GM10248 (cell line): Measurements from ENCODE around the gene KRTDAP.

Experiments
- CTCF ChIA-PET: fragments of 300-600 bp; sonication (Branson Sonifier 250); formaldehyde crosslinking; extraction: SDS; loops from one replicate; lab custom pipeline; 2021; ENCODE audit warnings: antibody characterized with exemption; lab: Yijun Ruan, JAX
- POLR2A ChIA-PET: fragments of 350-650 bp; sonication (Branson Sonifier 250); formaldehyde crosslinking; extraction: SDS; loops from one replicate; lab custom pipeline; 2020; ENCODE audit warnings: antibody characterized with exemption; lab: Yijun Ruan, JAX
- DNase-seq: peaks from one replicate; pipeline ENCODE4 v3.0.0; 2012; ENCODE audit errors: extremely low spot score
- CTCF ChIP-seq: IDR thresholded peaks from 2 replicates; pipeline ENCODE4 v1.5.1; 2012; ENCODE audit warnings: mild to moderate bottlenecking, low read depth; ENCODE audit errors: extremely low read depth, missing control alignments, control extremely low read depth

KRTDAP gene

GRCh38 chr19:35490364-35490763 lies at the start of gene KRTDAP:
Gene KRTDAP (minus strand): TSS chr19:35490464. CDS start chr19:35490442, 22 bp downstream.
- no peak for TF ChIP-seq CTCF
- DNase-seq: no peak
- POLR2A ChIA-PET: interaction anchor here (1.0 kb wide), 1 partner anchor 20 kb away, joined by 3 read pairs; no protein-coding TSS in a partner anchor
- CTCF ChIA-PET: interaction anchor here (0.9 to 8.0 kb wide), 5 partner anchors 18 to 137 kb away, joined by 4 to 94 read pairs (median 7); partner anchors contain the start of gene FFAR3

GRCh38 chr19:35539850-35540249 lies 49.6 kb upstream of the KRTDAP start:
- POLR2A ChIA-PET: no interaction called here
- DNase-seq: no peak

DNA sequence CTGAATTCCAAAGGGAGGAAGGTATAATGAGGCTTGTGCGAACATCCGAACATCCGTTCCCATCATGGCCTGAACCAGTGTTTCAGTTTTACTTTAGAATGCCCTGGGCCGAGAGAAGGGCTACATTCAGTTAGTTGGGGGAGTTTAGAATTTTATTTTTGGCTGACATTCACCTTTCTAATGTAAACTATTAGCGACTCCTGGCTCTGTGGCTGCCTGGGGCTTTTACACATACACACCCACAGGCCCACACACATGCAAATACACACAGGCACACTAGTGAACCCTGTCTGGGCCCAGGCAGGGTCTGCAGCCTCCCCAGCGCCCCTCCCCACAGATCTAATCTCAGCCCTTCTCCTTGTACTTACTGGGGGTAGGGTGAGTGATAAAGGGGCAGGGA lies 49.0 kb upstream of the KRTDAP start:
- CTCF ChIA-PET: interaction anchor here (1.0 kb wide), 2 partner anchors 9 to 11 kb away, joined by 3 to 5 read pairs; no protein-coding TSS in a partner anchor
- peak; percentile 45 for DNase-seq
- no peak for TF ChIP-seq CTCF
- POLR2A ChIA-PET: no interaction called here

More at GRCh38 chr19:35539850-35540249, 49.6 kb upstream of the KRTDAP start:
- CTCF ChIA-PET: interaction anchor here (1.0 kb wide), 3 partner anchors 9 to 44 kb away, joined by 3 to 5 read pairs (median 3); no protein-coding TSS in a partner anchor
- TF ChIP-seq CTCF: no peak

- TF ChIP-seq CTCF: no peak
- CTCF ChIA-PET: interaction anchor here (1.4 to 3.9 kb wide), 3 partner anchors 24 to 40 kb away, joined by 3 to 14 read pairs (median 10); no protein-coding TSS in a partner anchor
- POLR2A ChIA-PET: no interaction called here
- no peak for DNase-seq
These were observed 44.7 kb upstream of the KRTDAP start for GRCh38 chr19:35534803-35535480.

DNA sequence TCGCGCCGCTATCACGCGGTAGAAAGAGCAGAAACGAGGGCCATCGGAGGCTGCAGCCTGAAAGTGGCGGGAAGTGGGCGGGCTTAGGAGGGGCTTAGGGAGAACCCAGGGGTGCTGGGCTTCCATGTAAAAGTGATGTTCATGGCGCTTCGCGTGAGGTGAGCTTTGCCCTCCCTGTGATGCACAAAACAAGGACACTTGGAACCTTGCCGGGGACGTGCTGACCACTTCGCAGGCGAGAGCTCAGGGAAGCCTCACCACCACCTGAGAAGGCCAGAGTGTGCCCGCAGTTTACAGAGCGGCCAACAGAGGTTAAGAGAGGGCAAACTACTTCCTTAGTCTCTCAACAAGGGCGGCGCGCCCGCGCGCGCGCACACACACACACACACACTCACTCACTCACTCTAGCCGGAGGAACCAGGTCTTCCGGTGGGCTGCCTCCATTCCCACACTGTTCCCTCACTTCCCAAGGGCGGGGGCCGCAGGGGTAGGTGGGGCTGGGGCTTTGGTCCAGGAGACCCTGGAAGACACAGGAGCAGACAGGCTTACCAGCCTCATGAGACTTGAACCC lies 43.6 kb upstream of the KRTDAP start:
- ChIA-PET CTCF (interaction anchor here (0.6 to 3.9 kb wide), 5 partner anchors 10 to 39 kb away, joined by 3 to 14 read pairs (median 3); no protein-coding TSS in a partner anchor), POLR2A (no interaction called here)
- DNase-seq: peak; percentile 48
- no peak for TF ChIP-seq CTCF

DNA sequence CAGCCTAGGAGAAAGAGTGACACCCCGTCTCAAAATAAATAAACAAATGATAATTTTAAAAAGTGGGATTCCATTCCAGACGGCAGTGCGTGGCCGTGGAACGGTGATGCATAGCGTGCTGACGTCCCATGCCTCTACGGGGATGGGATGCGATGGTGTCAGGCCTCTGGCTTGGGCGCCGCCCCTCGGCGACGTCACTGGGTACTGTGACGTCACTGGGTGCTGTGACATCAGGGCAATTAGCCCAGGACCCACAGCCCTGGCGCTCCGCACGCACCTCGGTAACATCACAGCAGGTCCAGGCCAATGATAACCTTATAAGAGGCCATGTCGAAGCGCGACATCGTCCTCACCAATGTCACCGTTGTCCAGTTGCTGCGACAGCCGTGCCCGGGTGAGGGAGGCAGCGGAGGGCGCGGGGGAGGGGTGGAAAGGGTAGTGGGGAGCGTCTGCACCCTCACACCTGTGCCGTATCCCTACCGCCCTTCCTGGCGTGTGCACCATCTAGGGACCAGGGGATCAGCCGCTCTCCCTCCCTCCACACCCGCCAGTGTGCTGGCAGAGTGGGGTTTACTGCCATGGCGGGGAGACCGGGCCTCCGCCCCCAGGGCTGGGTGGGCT lies 43.0 kb upstream of the KRTDAP start, which contains the start of gene GAPDHS:
Gene GAPDHS, plus strand, starts transcription at position 256 of the 621 bp plus-strand sequence. Its CDS starts 72 bp downstream, at position 328.
- DNase-seq: no peak
- CTCF ChIA-PET: interaction anchor here (1.0 to 2.9 kb wide), 2 partner anchors 11 to 23 kb away, joined by 3 to 14 read pairs; no protein-coding TSS in a partner anchor
- TF ChIP-seq CTCF: no peak
- POLR2A ChIA-PET: no interaction called here
